ENCODE results near the gene CRTC2.

The CRTC2 gene

GRCh38 chr1:153938996-153939395 lies 19.4 kb downstream of the CRTC2 start:
- no peak for TF ChIP-seq ESRRG (CRISPR knock-in tag; IDR thresholded peaks at IDR 0.05)
- TF ChIP-seq CSDC2 (CRISPR knock-in tag; IDR thresholded peaks at IDR 0.05): no peak
- no peak for TF ChIP-seq ZNF70 (CRISPR knock-in tag; IDR thresholded peaks at IDR 0.05)
- TF ChIP-seq ISL1 (CRISPR knock-in tag; IDR thresholded peaks at IDR 0.05): no peak
- TF ChIP-seq ARNTL (CRISPR knock-in tag; IDR thresholded peaks at IDR 0.05; ENCODE audit: borderline replicate concordance, low read depth): no peak
- TF ChIP-seq TSHZ2 (CRISPR knock-in tag; IDR thresholded peaks at IDR 0.05): no peak
- no peak for TF ChIP-seq PPARA (CRISPR knock-in tag; IDR thresholded peaks at IDR 0.05; ENCODE audit: borderline replicate concordance)
- no peak for TF ChIP-seq CREB5 (CRISPR knock-in tag; IDR thresholded peaks at IDR 0.05; ENCODE audit: low read depth)
- no peak for TF ChIP-seq RARB (CRISPR knock-in tag; IDR thresholded peaks at IDR 0.05)
- no peak for TF ChIP-seq ZC3H10 (CRISPR knock-in tag; IDR thresholded peaks at IDR 0.05)
- TF ChIP-seq GLIS3 (CRISPR knock-in tag; IDR thresholded peaks at IDR 0.05): no peak
- TF ChIP-seq ZFP30 (CRISPR knock-in tag; IDR thresholded peaks at IDR 0.05): no peak
- no peak for TF ChIP-seq TOX (CRISPR knock-in tag; IDR thresholded peaks at IDR 0.05; ENCODE audit: borderline replicate concordance)
- TF ChIP-seq TCF4 (CRISPR knock-in tag; IDR thresholded peaks at IDR 0.05; ENCODE audit: borderline replicate concordance): no peak
- TF ChIP-seq SNAI2 (CRISPR knock-in tag; IDR thresholded peaks at IDR 0.05): no peak
- no peak for ATAC-seq

- no peak for TF ChIP-seq GLIS3 (CRISPR knock-in tag; IDR thresholded peaks at IDR 0.05)
- no peak for TF ChIP-seq BACH2 (CRISPR knock-in tag; IDR thresholded peaks at IDR 0.05; ENCODE audit: borderline replicate concordance)
- no peak for TF ChIP-seq TOX (CRISPR knock-in tag; IDR thresholded peaks at IDR 0.05; ENCODE audit: borderline replicate concordance)
- no peak for TF ChIP-seq ARNTL (CRISPR knock-in tag; IDR thresholded peaks at IDR 0.05; ENCODE audit: borderline replicate concordance, low read depth)
- TF ChIP-seq CREB5 (CRISPR knock-in tag; IDR thresholded peaks at IDR 0.05; ENCODE audit: low read depth): no peak
- no peak for TF ChIP-seq TCF4 (CRISPR knock-in tag; IDR thresholded peaks at IDR 0.05; ENCODE audit: borderline replicate concordance)
- TF ChIP-seq RARB (CRISPR knock-in tag; IDR thresholded peaks at IDR 0.05): no peak
- no peak for TF ChIP-seq PATZ1 (CRISPR knock-in tag; IDR thresholded peaks at IDR 0.05; ENCODE audit: borderline replicate concordance)
- TF ChIP-seq ZFP3 (CRISPR knock-in tag; IDR thresholded peaks at IDR 0.05): no peak
- no peak for TF ChIP-seq SNAI2 (CRISPR knock-in tag; IDR thresholded peaks at IDR 0.05)
- TF ChIP-seq ZNF70 (CRISPR knock-in tag; IDR thresholded peaks at IDR 0.05): no peak
- TF ChIP-seq CSRNP3 (CRISPR knock-in tag; IDR thresholded peaks at IDR 0.05): no peak
- TF ChIP-seq TSHZ2 (CRISPR knock-in tag; IDR thresholded peaks at IDR 0.05): no peak
- no peak for TF ChIP-seq CSDC2 (CRISPR knock-in tag; IDR thresholded peaks at IDR 0.05)
- no peak for TF ChIP-seq ZNF565 (CRISPR knock-in tag; conservative IDR thresholded peaks at IDR 0.05; ENCODE audit: low read depth)
- TF ChIP-seq ESRRG (CRISPR knock-in tag; IDR thresholded peaks at IDR 0.05): no peak
- no peak for TF ChIP-seq PPARA (CRISPR knock-in tag; IDR thresholded peaks at IDR 0.05; ENCODE audit: borderline replicate concordance)
- no peak for ATAC-seq
Measured at GRCh38 chr1:153937331-153937730, 21.1 kb downstream of the CRTC2 start.
